ENCODE measurements around the gene CNNM2.
A peak's percentile ranks its signal among the peaks of the same experiment; 100 is the strongest.
"Not testable (repeated sequence)": the region's sequence is repeated elsewhere in the genome, so short reads cannot be mapped to it uniquely, and the experiment has no call there.

Gene CNNM2

GRCh38 chr10:102919992-102920739 lies 2.1 kb downstream of the CNNM2 start:
- Histone ChIP-seq H3K36me3 (ENCODE audit: control insufficient read depth, insufficient read depth, low read length) (peaks cover 2% of the 10 kb centered on the region; the same call in 1 of the 2 replicates), H3K4me1 (ENCODE audit: control insufficient read depth, insufficient read depth, low read length) (peaks cover 7% of the 10 kb centered on the region), H3K4me3 (ENCODE audit: low read length) (peak overlapping the region; percentile 94; the same call in 1 of the 2 replicates), H3K27me3 (ENCODE audit: control insufficient read depth, insufficient read depth, low read length) (peaks cover 9% of the 10 kb centered on the region; the same call in 1 of the 2 replicates), H3K27ac (ENCODE audit: low read length) (no peak overlapping the region), H3K9me3 (ENCODE audit: control insufficient read depth, insufficient read depth, low read length) (no peaks in the 10 kb centered on the region)
- DNase-seq (ENCODE audit: low read depth, low spot score) = no peak
- WGBS (ENCODE audit: insufficient coverage, insufficient read length) = no CpG with 5 or more reads among the region's 9 CpGs

DNA sequence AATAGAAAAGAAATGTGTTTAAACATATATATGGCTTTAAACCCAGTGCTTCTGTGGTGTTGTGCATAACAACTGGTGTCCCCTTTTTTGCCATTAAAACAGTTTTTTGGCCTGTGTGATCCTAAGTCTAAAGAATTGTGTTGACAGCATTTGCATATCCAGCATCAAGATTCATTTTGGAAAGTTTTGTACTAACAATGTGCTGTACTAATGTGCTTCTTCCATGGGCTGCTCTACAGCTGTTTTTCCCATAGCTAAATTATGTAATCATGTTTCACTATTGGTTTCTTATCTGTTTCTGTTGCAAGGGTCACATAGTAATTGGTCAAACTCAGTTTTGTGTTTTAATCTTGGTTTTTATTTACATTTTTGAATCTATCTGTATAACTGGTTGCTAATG lies 5.5 kb downstream of the CNNM2 start:
- Histone ChIP-seq H3K36me3 (ENCODE audit: control insufficient read depth, insufficient read depth, low read length) (peaks cover 2% of the 10 kb centered on the region; the same call in 1 of the 2 replicates), H3K4me3 (ENCODE audit: low read length) (no peak overlapping the region), H3K4me1 (ENCODE audit: control insufficient read depth, insufficient read depth, low read length) (peaks cover 7% of the 10 kb centered on the region), H3K27ac (ENCODE audit: low read length) (no peak overlapping the region), H3K27me3 (ENCODE audit: control insufficient read depth, insufficient read depth, low read length) (peaks cover 9% of the 10 kb centered on the region; the same call in 1 of the 2 replicates), H3K9me3 (ENCODE audit: control insufficient read depth, insufficient read depth, low read length) (no peaks in the 10 kb centered on the region)
- DNase-seq (ENCODE audit: low read depth, low spot score) = no peak

GRCh38 chr10:102926842-102927241 lies 8.7 kb downstream of the CNNM2 start:
- no peak overlapping the region for H3K27ac ChIP-seq (ENCODE audit: low read length)
- H3K27me3 ChIP-seq (ENCODE audit: control insufficient read depth, insufficient read depth, low read length) = no peaks in the 10 kb centered on the region
- no peaks in the 10 kb centered on the region for H3K9me3 ChIP-seq (ENCODE audit: control insufficient read depth, insufficient read depth, low read length)
- no peaks in the 10 kb centered on the region for H3K36me3 ChIP-seq (ENCODE audit: control insufficient read depth, insufficient read depth, low read length)
- WGBS (ENCODE audit: insufficient coverage, insufficient read length) = no CpG with 5 or more reads among the region's 6 CpGs
- H3K4me1 ChIP-seq (ENCODE audit: control insufficient read depth, insufficient read depth, low read length) = no peaks in the 10 kb centered on the region
- no peak overlapping the region for H3K4me3 ChIP-seq (ENCODE audit: low read length)
- DNase-seq (ENCODE audit: low read depth, low spot score) = no peak

GRCh38 chr10:102927311-102928010 lies 9.4 kb downstream of the CNNM2 start:
- DNase-seq (ENCODE audit: low read depth, low spot score) = no peak
- Histone ChIP-seq H3K27ac (ENCODE audit: low read length) (no peak overlapping the region), H3K36me3 (ENCODE audit: control insufficient read depth, insufficient read depth, low read length) (no peaks in the 10 kb centered on the region), H3K4me3 (ENCODE audit: low read length) (no peak overlapping the region), H3K9me3 (ENCODE audit: control insufficient read depth, insufficient read depth, low read length) (no peaks in the 10 kb centered on the region), H3K27me3 (ENCODE audit: control insufficient read depth, insufficient read depth, low read length) (no peaks in the 10 kb centered on the region), H3K4me1 (ENCODE audit: control insufficient read depth, insufficient read depth, low read length) (no peaks in the 10 kb centered on the region)
- no CpG with 5 or more reads among the region's 12 CpGs for WGBS (ENCODE audit: insufficient coverage, insufficient read length)

DNA sequence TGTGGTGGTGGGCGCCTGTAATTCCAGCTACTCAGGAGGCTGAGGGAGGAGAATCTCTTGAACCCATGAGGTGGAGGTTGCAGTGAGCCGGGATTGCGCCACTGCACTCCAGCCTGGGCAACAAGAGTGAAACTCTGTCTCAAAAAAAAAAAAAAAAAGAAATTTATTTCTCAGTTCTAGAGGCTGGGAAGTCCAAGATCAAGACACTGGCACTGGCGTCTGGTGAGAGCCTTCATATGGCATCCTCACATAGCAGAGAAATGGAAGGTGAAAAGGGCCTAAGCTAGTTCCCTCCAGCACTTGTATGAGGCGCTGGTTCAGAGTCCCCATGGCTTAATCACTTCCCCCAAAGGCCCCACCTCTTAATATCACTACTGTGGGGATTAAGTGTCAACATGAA lies 10.3 kb downstream of the CNNM2 start:
- WGBS (ENCODE audit: insufficient coverage, insufficient read length) = no CpG with 5 or more reads among the region's 5 CpGs
- H3K27me3 ChIP-seq (ENCODE audit: control insufficient read depth, insufficient read depth, low read length); H3K4me1 ChIP-seq (ENCODE audit: control insufficient read depth, insufficient read depth, low read length); H3K27ac ChIP-seq (ENCODE audit: low read length); H3K36me3 ChIP-seq (ENCODE audit: control insufficient read depth, insufficient read depth, low read length); DNase-seq (ENCODE audit: low read depth, low spot score); H3K9me3 ChIP-seq (ENCODE audit: control insufficient read depth, insufficient read depth, low read length); H3K4me3 ChIP-seq (ENCODE audit: low read length): not testable (repeated sequence)

GRCh38 chr10:102930720-102931119 lies 12.6 kb downstream of the CNNM2 start:
- no peak overlapping the region for H3K4me3 ChIP-seq (ENCODE audit: low read length)
- DNase-seq (ENCODE audit: low read depth, low spot score) = no peak

GRCh38 chr10:102931643-102932042 lies 13.5 kb downstream of the CNNM2 start:
- DNase-seq (ENCODE audit: low read depth, low spot score) = no peak
- H3K9me3 ChIP-seq (ENCODE audit: control insufficient read depth, insufficient read depth, low read length) = no peaks in the 10 kb centered on the region
- no peak overlapping the region for H3K27ac ChIP-seq (ENCODE audit: low read length)
- WGBS (ENCODE audit: insufficient coverage, insufficient read length) = no CpG with 5 or more reads among the region's 5 CpGs
- H3K36me3 ChIP-seq (ENCODE audit: control insufficient read depth, insufficient read depth, low read length) = no peaks in the 10 kb centered on the region
- H3K4me3 ChIP-seq (ENCODE audit: low read length) = no peak overlapping the region
- no peaks in the 10 kb centered on the region for H3K4me1 ChIP-seq (ENCODE audit: control insufficient read depth, insufficient read depth, low read length)
- no peaks in the 10 kb centered on the region for H3K27me3 ChIP-seq (ENCODE audit: control insufficient read depth, insufficient read depth, low read length)

More at GRCh38 chr10:102930720-102931119, 12.6 kb downstream of the CNNM2 start:
- no CpG with 5 or more reads among the region's 2 CpGs for WGBS (ENCODE audit: insufficient coverage, insufficient read length)
- H3K27me3 ChIP-seq (ENCODE audit: control insufficient read depth, insufficient read depth, low read length) = no peaks in the 10 kb centered on the region
- no peaks in the 10 kb centered on the region for H3K36me3 ChIP-seq (ENCODE audit: control insufficient read depth, insufficient read depth, low read length)
- no peak overlapping the region for H3K27ac ChIP-seq (ENCODE audit: low read length)
- H3K9me3 ChIP-seq (ENCODE audit: control insufficient read depth, insufficient read depth, low read length) = no peaks in the 10 kb centered on the region
- H3K4me1 ChIP-seq (ENCODE audit: control insufficient read depth, insufficient read depth, low read length) = no peaks in the 10 kb centered on the region

GRCh38 chr10:102935505-102935904 lies 17.4 kb downstream of the CNNM2 start:
- Histone ChIP-seq H3K36me3 (ENCODE audit: control insufficient read depth, insufficient read depth, low read length) (no peaks in the 10 kb centered on the region), H3K4me1 (ENCODE audit: control insufficient read depth, insufficient read depth, low read length) (no peaks in the 10 kb centered on the region), H3K4me3 (ENCODE audit: low read length) (no peak overlapping the region), H3K9me3 (ENCODE audit: control insufficient read depth, insufficient read depth, low read length) (no peaks in the 10 kb centered on the region), H3K27ac (ENCODE audit: low read length) (no peak overlapping the region), H3K27me3 (ENCODE audit: control insufficient read depth, insufficient read depth, low read length) (no peaks in the 10 kb centered on the region)
- no peak for DNase-seq (ENCODE audit: low read depth, low spot score)
- no CpG with 5 or more reads among the region's 4 CpGs for WGBS (ENCODE audit: insufficient coverage, insufficient read length)

- no CpG with 5 or more reads among the region's 3 CpGs for WGBS (ENCODE audit: insufficient coverage, insufficient read length)
- DNase-seq (ENCODE audit: low read depth, low spot score) = no peak
- Histone ChIP-seq H3K27me3 (ENCODE audit: control insufficient read depth, insufficient read depth, low read length) (no peaks in the 10 kb centered on the region), H3K36me3 (ENCODE audit: control insufficient read depth, insufficient read depth, low read length) (no peaks in the 10 kb centered on the region), H3K9me3 (ENCODE audit: control insufficient read depth, insufficient read depth, low read length) (no peaks in the 10 kb centered on the region), H3K4me3 (ENCODE audit: low read length) (no peak overlapping the region), H3K4me1 (ENCODE audit: control insufficient read depth, insufficient read depth, low read length) (no peaks in the 10 kb centered on the region), H3K27ac (ENCODE audit: low read length) (no peak overlapping the region)
Measured at GRCh38 chr10:102935939-102936605, 18.0 kb downstream of the CNNM2 start.

- no CpG with 5 or more reads among the region's 3 CpGs for WGBS (ENCODE audit: insufficient coverage, insufficient read length)
- no peaks in the 10 kb centered on the region for H3K9me3 ChIP-seq (ENCODE audit: control insufficient read depth, insufficient read depth, low read length)
- H3K27ac ChIP-seq (ENCODE audit: low read length) = no peak overlapping the region
- H3K36me3 ChIP-seq (ENCODE audit: control insufficient read depth, insufficient read depth, low read length) = no peaks in the 10 kb centered on the region
- no peak overlapping the region for H3K4me3 ChIP-seq (ENCODE audit: low read length)
- no peaks in the 10 kb centered on the region for H3K27me3 ChIP-seq (ENCODE audit: control insufficient read depth, insufficient read depth, low read length)
- no peaks in the 10 kb centered on the region for H3K4me1 ChIP-seq (ENCODE audit: control insufficient read depth, insufficient read depth, low read length)
- DNase-seq (ENCODE audit: low read depth, low spot score) = no peak
Measured at GRCh38 chr10:102941401-102941800, 23.3 kb downstream of the CNNM2 start.

Data from iPS DF 6.9 (cell line).